Measurements from ENCODE around the gene NAT16. TPM values are rescaled to one million over a fixed set of nuclear protein-coding genes. Genes with fewer than 3 reads are reported as not detected.

NAT16 gene
- total and polyA plus RNA-seq, 2 of the 13 experiments (the other 11 are each of a cell fraction or from before 2014, with no cell fraction given): 0.04 TPM; not detected in 1

GRCh38 chr7:101165075-101165957, 14.8 kb downstream of the NAT16 start, which contains the start of gene VGF (continued):
- TF ChIP-seq HDAC6 (IDR thresholded peaks at IDR 0.05; ENCODE audit: low read depth, low read length) (no peak), SKI (IDR thresholded peaks at IDR 0.05; ENCODE audit: partially characterized antibody) (no peak), ZHX2 (IDR thresholded peaks at IDR 0.05; ENCODE audit: low read depth) (no peak), ZHX2 (CRISPR knock-in tag; IDR thresholded peaks at IDR 0.05; ENCODE audit: borderline replicate concordance) (peak; percentile 99), ZNF740 (CRISPR knock-in tag; IDR thresholded peaks at IDR 0.05) (peak; percentile 76), GLI4 (CRISPR knock-in tag; IDR thresholded peaks at IDR 0.05; ENCODE audit: borderline replicate concordance) (peak; percentile 96; the same call in 1 of the 2 replicates), CBX5 (CRISPR knock-in tag; IDR thresholded peaks at IDR 0.05; ENCODE audit: borderline replicate concordance) (peak; percentile 83; the same call in 1 of the 2 replicates), SRSF4 (IDR thresholded peaks at IDR 0.05; ENCODE audit: low read depth, low read length, poor library complexity, severe bottlenecking) (no peak), PBX3 (CRISPR knock-in tag; IDR thresholded peaks at IDR 0.05; ENCODE audit: borderline replicate concordance) (peak; percentile 95), ZEB1 (IDR thresholded peaks at IDR 0.05; ENCODE audit: insufficient replicate concordance, low read depth) (no peak), MXI1 (IDR thresholded peaks at IDR 0.05; ENCODE audit: borderline replicate concordance, low read depth, low read length) (peak; percentile 96), BRD4 (CRISPR knock-in tag; IDR thresholded peaks at IDR 0.05) (no peak), ZNF451 (CRISPR knock-in tag; IDR thresholded peaks at IDR 0.05) (peak; percentile 97), ZNF841 (CRISPR knock-in tag; IDR thresholded peaks at IDR 0.05; ENCODE audit: borderline replicate concordance) (peak; percentile 78; the same call in 1 of the 2 replicates), SP2 (CRISPR knock-in tag; IDR thresholded peaks at IDR 0.05) (peak; percentile 40; the same call in 1 of the 2 replicates), RNF2 (conservative IDR thresholded peaks at IDR 0.05; ENCODE audit: low read depth) (peak; percentile 64; the same call in 1 of the 2 replicates), ZNF263 (CRISPR knock-in tag; IDR thresholded peaks at IDR 0.05) (peak; percentile 84), KDM5B (CRISPR knock-in tag; IDR thresholded peaks at IDR 0.05; ENCODE audit: borderline replicate concordance) (peak; percentile 99), NFATC3 (CRISPR knock-in tag; IDR thresholded peaks at IDR 0.05) (peak; percentile 99), ZNF414 (CRISPR knock-in tag; IDR thresholded peaks at IDR 0.05) (peak; percentile 90)
